ENCODE data around the gene ZNF786. TPM values are rescaled to one million over a fixed set of nuclear protein-coding genes. Genes with fewer than 3 reads are reported as not detected.
A peak's percentile ranks its signal among the peaks of the same experiment; 100 is the strongest.

Gene ZNF786
- total RNA-seq, 1 experiment from 2014 or later, result 4.2 TPM

- Histone ChIP-seq H3K4me2 (ENCODE audit: low read length) (peak within 1 kb of the TSS; percentile 88), H3K27ac (ENCODE audit: low read length) (peak within 1 kb of the TSS; percentile 70), H3F3A (ENCODE audit: low read length, unreplicated experiment) (no peaks in the 10 kb centered on the region), H3K9me2 (replicated peaks; ENCODE audit: low read length) (no peaks in the 10 kb centered on the region), H3K36me3 (ENCODE audit: low read depth, low read length) (peaks cover 4% of the 10 kb centered on the region; the same call in 1 of the 2 replicates), H3K79me2 (ENCODE audit: low read length) (peaks cover 44% of the 10 kb centered on the region), H2AFZ (ENCODE audit: low read length) (peak within 1 kb of the TSS; percentile 68), H3K9me3 (ENCODE audit: low read length) (no peaks in the 10 kb centered on the region), H3K27me3 (ENCODE audit: low read length) (no peaks in the 10 kb centered on the region), H3K4me1 (ENCODE audit: insufficient read depth, low read length) (peaks cover 12% of the 10 kb centered on the region), H4K20me1 (ENCODE audit: low read length) (peaks cover 13% of the 10 kb centered on the region; the same call in 1 of the 2 replicates), H3K9ac (ENCODE audit: low read length) (peak within 1 kb of the TSS; percentile 98), H3K4me3 (ENCODE audit: low read length) (peak within 1 kb of the TSS; percentile 82)
- BruUV-seq (replicated peaks), result no TSS peak
- DNase-seq, result peak; percentile 98
- POLR2A ChIA-PET (ENCODE audit: unreplicated experiment), result interaction anchor here (0.6 to 1.1 kb wide), 3 partner anchors 31 to 41 kb away, joined by 3 to 6 read pairs (median 3); no protein-coding TSS in a partner anchor
- intact Hi-C loops (cut with micrococcal nuclease), result loop anchor here (1.0 to 2.0 kb wide), 4 partner anchors 37 to 98 kb away; partner anchors contain the start of genes ZNF425 and ZNF786
- CTCF ChIA-PET, result interaction anchor here (0.9 kb wide), 1 partner anchor 38 kb away, joined by 9 read pairs; no protein-coding TSS in a partner anchor
- peak; percentile 92 for ATAC-seq
- no peak for TF ChIP-seq EZH2 (IDR thresholded peaks at IDR 0.05; ENCODE audit: low read length, unreplicated experiment)
- no peak for TF ChIP-seq CTCF (conservative IDR thresholded peaks at IDR 0.05; ENCODE audit: low read depth, low read length)
- no peak for TF ChIP-seq EZH2phosphoT487 (IDR thresholded peaks at IDR 0.05; ENCODE audit: borderline replicate concordance, low read length)
Observed at GRCh38 chr7:149028346-149029109, 62.0 kb downstream of the ZNF786 start, which contains the start of gene PDIA4. TSS of gene PDIA4 (minus strand) at chr7:149028505. CDS start at chr7:149028408, 97 bp downstream.

GRCh38 chr7:149027611-149028345, 62.7 kb downstream of the ZNF786 start:
- no peaks in the 10 kb centered on the region for H3K9me3 ChIP-seq (ENCODE audit: low read length)
- peak overlapping the region; percentile 68 for H2AFZ ChIP-seq (ENCODE audit: low read length)
- no peak for ATAC-seq
- H3K4me1 ChIP-seq (ENCODE audit: insufficient read depth, low read length), result peaks cover 12% of the 10 kb centered on the region
- intact Hi-C loops (cut with micrococcal nuclease), result loop anchor here (1.0 to 2.0 kb wide), 4 partner anchors 38 to 99 kb away; partner anchors contain the start of genes ZNF425 and ZNF786
- H3K4me3 ChIP-seq (ENCODE audit: low read length), result peak overlapping the region; percentile 82
- BruUV-seq (replicated peaks), result TSS peak; percentile 55
- peaks cover 51% of the 10 kb centered on the region for H3K79me2 ChIP-seq (ENCODE audit: low read length)
- no peak for TF ChIP-seq EZH2phosphoT487 (IDR thresholded peaks at IDR 0.05; ENCODE audit: borderline replicate concordance, low read length)
- TF ChIP-seq EZH2 (IDR thresholded peaks at IDR 0.05; ENCODE audit: low read length, unreplicated experiment), result no peak
- peak overlapping the region; percentile 98 for H3K9ac ChIP-seq (ENCODE audit: low read length)
- no peaks in the 10 kb centered on the region for H3F3A ChIP-seq (ENCODE audit: low read length, unreplicated experiment)
- H4K20me1 ChIP-seq (ENCODE audit: low read length), result peaks cover 13% of the 10 kb centered on the region; the same call in 1 of the 2 replicates
- ChIA-PET CTCF (no interaction called here), POLR2A (ENCODE audit: unreplicated experiment) (no interaction called here)
- DNase-seq, result no peak
- H3K27me3 ChIP-seq (ENCODE audit: low read length), result no peaks in the 10 kb centered on the region
- H3K9me2 ChIP-seq (replicated peaks; ENCODE audit: low read length), result no peaks in the 10 kb centered on the region
- peaks cover 4% of the 10 kb centered on the region; the same call in 1 of the 2 replicates for H3K36me3 ChIP-seq (ENCODE audit: low read depth, low read length)
- peak overlapping the region; percentile 70 for H3K27ac ChIP-seq (ENCODE audit: low read length)
- H3K4me2 ChIP-seq (ENCODE audit: low read length), result peak overlapping the region; percentile 88

GRCh38 chr7:149027055-149027454, 63.5 kb downstream of the ZNF786 start:
- Histone ChIP-seq H3K36me3 (ENCODE audit: low read depth, low read length) (peaks cover 4% of the 10 kb centered on the region; the same call in 1 of the 2 replicates), H3K79me2 (ENCODE audit: low read length) (peaks cover 58% of the 10 kb centered on the region)

More at GRCh38 chr7:149027055-149027454, 63.5 kb downstream of the ZNF786 start:
- H3K4me3 ChIP-seq (ENCODE audit: low read length), result peak overlapping the region; percentile 82
- intact Hi-C loops (cut with micrococcal nuclease), result no loop called here
- DNase-seq (no peak), ATAC-seq (no peak)
- no peaks in the 10 kb centered on the region for H3K9me3 ChIP-seq (ENCODE audit: low read length)
- TF ChIP-seq CTCF (conservative IDR thresholded peaks at IDR 0.05; ENCODE audit: low read depth, low read length) (no peak), EZH2phosphoT487 (IDR thresholded peaks at IDR 0.05; ENCODE audit: borderline replicate concordance, low read length) (no peak), EZH2 (IDR thresholded peaks at IDR 0.05; ENCODE audit: low read length, unreplicated experiment) (no peak)
- peaks cover 12% of the 10 kb centered on the region for H3K4me1 ChIP-seq (ENCODE audit: insufficient read depth, low read length)
- ChIA-PET POLR2A (ENCODE audit: unreplicated experiment) (interaction anchor here (0.5 to 0.6 kb wide), 2 partner anchors 9 to 17 kb away, joined by 4 to 7 read pairs; no protein-coding TSS in a partner anchor), CTCF (no interaction called here)
- H3K9ac ChIP-seq (ENCODE audit: low read length), result peak overlapping the region; percentile 98
- H4K20me1 ChIP-seq (ENCODE audit: low read length), result peaks cover 13% of the 10 kb centered on the region; the same call in 1 of the 2 replicates
- H3K9me2 ChIP-seq (replicated peaks; ENCODE audit: low read length), result no peaks in the 10 kb centered on the region
- peak overlapping the region; percentile 88 for H3K4me2 ChIP-seq (ENCODE audit: low read length)
- no peaks in the 10 kb centered on the region for H3K27me3 ChIP-seq (ENCODE audit: low read length)
- BruUV-seq (replicated peaks), result no TSS peak
- no peak overlapping the region for H3K27ac ChIP-seq (ENCODE audit: low read length)
- no peak overlapping the region for H2AFZ ChIP-seq (ENCODE audit: low read length)
- no peaks in the 10 kb centered on the region for H3F3A ChIP-seq (ENCODE audit: low read length, unreplicated experiment)
